NCI-H1694 (cell line): Measurements from ENCODE around the gene ARHGEF11.
"Not testable (repeated sequence)": the region's sequence is repeated elsewhere in the genome, so short reads cannot be mapped to it uniquely, and the experiment has no call there.

Source experiments
- DNase-seq: peaks from one replicate; lab custom pipeline; 2025; lab: John Stamatoyannopoulos, UW

Gene ARHGEF11

DNA sequence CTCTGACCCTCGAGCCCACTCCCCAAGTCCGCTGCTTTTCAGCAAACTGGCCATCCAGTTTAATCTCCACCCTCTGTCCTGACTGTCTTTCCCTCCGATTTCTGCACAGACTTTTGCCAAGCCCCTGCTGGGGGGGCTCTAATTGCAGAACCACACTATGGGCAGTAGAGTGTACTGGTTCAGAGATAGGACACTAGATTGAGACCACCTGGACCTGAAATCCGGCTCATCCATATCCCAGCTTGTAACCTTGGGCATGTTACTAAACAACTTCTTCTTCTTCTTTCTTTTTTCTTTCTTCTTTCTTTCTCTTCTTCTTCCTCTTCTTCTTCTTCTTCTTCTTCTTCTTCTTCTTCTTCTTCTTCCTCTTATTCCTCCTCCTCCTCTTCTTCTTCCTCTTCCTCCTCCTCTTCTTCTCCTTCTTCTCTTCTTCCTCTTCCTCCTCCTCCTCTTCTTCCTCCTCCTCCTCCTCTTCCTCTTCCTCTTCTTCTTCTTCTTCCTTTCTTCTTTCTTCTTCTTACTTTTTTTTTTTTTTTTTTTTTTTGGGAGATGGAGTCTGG, 117.4 kb downstream of the ARHGEF11 start:
- no peak for DNase-seq

DNA sequence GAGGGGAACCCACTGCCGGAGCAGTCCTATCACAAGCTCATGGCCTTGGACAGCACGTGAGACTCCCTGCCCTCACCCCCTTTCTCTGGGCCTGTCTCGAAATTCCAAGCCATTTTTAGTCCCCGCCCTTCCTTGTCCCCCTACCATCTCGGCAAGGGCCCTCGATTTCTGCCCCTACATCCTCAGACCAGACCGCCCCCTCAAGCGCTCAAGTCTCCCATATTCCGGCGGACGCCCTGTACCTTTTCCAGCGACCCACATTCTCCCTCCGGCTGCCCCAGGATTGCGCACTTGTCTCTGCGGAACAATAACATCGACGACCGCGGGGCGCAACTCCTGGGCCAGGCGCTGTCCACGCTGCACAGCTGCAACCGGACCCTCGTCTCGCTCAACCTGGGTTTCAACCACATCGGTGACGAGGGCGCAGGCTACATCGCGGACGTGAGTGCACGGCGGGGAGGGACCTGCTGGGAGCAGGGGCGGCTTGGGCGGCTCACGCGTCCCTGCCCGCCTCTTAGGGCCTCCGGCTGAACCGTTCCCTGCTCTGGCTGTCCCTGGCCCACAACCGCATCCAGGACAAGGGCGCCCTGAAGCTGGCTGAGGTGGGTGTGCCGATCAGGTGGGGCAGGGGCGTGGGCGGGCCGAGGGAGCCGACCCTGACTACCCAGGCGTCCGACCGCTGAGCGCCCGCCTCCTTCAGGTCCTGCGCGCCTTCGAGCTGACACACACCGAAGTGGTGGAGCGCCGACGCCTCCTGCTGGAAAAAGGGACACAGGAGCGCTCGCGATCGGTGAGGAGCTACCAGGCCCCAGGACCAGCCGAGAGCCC, 118.1 kb downstream of the ARHGEF11 start:
- peak; percentile 37 for DNase-seq

DNA sequence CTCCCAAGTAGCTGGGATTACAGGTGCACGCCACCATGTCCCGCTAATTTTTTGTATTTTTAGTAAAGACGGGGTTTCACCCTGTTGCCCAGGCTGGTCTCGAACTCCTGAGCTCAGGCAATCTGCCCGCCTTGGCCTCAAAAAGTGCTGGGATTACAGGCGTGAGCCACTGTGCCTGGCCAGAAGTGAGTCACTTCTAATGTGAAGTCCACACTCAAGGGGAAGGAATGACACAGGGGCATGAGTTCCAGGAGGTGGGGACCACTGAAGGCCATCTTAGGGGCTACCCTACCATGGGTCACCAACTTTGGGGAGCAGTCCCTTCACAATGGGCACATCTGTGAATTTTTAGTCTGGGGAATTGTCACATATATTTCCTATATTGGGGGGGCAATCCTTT, 118.8 kb downstream of the ARHGEF11 start:
- DNase-seq: not testable (repeated sequence)

DNA sequence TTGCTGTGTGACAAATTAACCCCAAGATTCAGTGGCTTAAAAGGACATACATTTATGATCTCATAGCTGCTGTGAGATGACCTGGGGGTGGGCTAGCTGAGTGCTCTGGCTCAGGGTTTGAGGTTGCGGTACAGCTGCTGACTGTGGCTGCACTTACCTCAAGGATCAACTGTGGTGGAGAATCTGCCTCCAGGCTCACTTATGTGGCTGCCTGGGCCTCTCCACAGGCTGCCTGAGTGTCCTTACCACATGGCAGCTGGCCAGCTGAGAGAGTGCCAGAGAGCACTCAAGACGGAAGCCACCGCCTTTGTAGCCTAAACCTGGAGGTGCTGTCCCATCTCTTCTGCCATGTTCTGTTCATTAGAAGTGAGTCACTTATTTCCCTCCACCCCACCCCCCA, 119.4 kb downstream of the ARHGEF11 start:
- DNase-seq: no peak

DNA sequence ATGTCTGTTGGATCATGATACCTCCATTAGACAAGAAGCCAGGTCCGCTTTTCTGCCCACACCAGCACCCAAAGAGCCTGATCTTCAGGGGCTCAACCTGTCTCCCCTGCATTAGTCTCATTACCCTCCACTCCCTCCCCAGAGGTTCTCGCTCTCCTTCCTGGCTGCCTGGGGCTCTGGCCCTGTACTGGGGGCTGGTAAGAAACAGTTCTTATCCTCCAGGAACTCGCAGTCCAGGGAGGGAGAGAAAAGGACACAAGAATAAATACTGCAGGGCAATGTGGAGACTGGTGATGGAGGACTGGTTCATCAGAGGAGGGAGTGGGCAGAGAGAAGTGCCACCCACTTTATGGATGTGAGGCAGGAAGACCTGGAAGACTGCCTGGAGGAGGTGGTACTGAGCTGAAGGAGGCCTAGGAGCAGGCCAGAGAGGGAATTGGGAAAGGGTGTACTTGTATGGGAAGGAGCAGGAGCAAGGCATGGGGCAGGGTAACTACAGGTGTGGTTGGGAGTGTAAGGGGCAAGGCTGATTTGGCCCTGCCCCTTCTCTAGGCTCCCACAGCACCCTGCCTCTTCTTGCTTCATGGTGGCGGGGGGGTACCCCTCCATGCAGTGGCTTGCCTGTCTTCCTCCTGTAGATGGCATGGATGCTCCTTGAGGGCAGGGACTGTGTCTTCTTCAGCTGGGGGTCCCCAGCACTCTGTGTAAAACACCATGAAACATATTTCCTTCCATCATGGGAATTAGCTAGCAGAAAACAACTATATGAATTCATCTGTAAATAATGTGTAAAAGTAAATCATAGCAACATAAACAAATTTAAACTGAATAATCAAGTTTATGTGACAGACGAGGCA, 120.2 kb downstream of the ARHGEF11 start:
- no peak for DNase-seq

DNA sequence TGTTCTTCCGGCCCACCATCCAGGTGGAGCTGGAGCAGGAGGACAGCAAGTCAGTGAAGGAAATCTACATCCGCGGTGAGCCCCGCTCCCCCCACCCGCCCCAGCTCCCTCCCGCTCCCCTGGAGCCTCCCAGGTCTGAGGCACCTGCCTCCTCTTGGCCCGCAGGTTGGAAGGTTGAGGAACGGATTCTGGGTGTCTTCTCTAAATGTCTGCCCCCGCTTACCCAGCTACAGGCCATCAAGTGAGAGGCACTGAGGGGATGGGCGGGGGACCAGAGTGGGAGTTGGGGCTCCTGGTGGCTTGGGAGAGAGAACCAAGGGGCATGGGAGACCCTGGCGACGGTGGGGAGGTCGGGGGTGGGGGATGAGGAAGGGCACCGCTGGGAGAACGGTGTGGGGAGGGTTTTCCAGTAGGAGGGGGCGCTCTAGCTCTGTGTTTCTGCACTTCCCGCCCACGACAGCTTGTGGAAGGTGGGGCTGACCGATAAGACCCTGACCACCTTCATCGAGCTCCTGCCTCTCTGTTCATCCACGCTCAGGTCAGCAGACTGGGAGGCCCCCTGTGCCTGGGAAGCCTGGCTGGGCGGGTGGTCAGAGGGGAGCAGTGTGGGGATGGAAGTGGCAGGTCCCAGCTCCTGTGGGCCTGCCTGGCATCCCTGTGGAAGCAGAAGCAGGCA, 120.9 kb downstream of the ARHGEF11 start:
- DNase-seq: no peak

DNA sequence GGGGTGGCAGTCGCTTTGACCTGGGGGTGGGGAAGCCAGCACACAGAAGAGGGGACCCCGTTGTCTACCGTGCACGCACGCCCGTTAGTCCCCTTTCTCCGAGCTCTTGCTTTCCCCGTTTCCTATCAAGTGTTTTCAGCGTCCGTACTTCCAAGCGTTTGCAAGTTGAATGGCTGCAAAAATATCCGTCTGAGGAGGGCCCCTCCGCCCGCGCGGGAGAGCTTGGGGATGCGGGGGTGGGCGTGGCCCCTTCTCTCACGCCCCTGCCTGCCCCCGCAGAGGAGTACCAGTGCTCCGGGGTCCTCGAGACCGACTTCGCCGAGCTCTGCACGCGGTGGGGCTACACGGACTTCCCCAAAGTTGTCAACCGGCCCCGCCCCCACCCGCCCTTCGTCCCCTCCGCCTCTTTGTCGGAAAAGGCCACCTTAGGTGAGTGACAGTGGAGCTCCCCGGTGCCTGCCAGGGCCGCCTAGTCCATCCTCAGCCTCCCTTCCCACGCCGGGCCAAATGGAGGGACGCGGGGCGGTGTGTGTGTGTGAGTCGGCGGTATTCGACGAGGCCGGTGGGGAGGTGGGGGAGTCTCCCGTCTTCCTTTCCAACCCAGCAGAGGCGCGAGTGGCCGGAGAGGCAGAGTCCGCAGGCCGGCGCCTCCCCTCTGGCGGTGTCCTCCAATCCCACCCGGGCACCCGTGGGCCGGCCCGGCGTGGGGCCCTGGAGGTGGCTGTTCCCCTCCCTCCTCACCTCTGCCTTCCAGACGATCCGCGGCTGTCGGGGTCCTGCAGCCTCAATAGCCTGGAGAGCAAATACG, 121.7 kb downstream of the ARHGEF11 start:
- DNase-seq: no peak

DNA sequence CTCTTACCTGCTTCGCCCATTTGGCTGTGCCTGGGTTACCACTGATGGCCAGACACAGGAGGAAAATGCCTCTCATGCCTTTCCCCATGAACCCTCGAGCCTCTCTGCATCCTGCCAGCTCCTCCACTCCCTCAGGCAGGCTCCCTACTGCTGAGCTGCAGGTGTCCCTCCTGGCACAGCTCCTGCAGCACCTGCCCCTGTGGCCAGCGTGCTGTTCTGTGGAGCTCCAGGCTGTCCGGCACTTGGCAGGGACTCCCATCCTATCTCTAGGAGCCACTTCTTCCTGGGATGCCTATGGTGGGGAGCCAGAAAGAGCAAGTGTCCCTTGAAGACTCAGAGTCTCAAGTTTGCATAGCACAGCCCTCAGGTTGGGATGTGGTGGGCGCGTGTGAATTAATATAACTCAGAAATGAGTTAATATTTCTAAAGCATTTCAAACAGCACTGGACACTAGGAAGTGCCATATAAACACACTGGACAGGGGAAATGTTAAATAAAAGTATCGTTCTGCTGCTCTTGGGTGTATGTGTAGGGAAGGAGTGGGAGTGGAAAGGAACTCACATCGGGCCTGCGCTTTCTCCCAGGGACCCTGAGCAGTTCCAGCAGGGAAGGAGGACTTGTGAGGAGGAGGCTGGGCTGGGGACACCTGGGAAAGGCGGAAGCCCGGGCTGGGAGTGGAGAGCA, 122.4 kb downstream of the ARHGEF11 start:
- DNase-seq: no peak

DNA sequence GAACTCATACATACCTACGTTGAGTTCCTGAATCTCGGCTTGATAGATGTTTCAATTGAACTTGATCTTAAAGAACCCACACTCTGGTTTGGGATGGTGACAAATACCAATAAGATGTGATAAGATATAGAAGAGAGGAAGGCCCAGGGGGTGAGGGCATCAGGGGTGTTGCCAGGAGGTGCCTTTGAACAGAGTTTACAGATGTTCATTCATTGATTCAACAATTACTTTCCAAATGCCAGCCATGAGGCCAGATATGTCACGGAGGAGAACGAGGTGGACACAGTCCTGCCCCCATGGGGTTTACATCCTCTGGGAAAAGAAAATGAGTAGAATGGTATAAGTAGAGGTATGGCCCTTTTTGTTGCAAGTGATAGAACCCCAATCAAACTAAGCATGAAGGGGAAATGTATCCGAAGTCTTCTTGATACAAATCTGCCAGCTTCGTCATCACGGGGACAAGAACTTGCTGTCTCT, 124.5 kb downstream of the ARHGEF11 start:
- DNase-seq: no peak

DNA sequence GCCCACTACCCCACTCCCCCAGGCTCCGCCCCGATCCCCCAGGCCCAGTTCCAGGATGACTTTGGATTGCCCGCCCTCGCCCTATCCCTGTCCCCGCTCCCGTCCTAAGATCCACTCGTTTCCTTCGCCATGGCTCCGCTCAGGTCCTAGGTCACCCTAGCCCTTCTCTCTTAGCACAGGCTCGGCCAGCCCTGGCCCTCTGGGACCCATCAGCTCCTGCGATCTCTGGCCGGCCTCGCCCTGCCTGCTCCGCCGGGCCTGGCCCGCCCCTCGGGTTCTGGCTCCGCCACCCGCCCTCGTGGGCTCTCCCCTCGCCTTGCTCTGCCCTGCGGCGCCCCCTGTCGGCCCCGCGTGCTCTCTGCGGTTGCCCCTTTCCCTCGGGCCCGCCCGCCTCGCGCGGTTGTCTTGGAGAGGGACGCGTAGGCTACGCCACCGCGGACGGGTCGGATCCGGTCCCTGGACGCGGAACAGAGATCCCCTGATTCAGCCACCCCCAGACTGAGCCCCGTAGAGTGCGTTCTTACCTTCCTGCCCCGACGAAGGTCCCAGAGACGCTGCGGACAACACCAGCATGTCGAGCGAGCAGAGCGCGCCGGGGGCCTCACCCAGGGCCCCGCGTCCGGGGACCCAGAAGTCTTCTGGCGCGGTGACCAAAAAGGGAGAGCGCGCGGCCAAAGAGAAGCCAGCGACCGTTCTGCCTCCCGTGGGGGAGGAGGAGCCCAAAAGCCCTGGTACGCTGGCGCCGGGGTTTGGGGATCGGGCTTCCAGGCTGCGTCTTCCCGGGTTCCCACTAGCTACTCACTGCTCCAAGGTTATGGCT, 125.1 kb downstream of the ARHGEF11 start, which contains the start of gene LRRC71:
Gene LRRC71 (plus strand): TSS at position 400 of the 820 bp plus-strand sequence. CDS start 172 bp downstream, at position 572.
- peak; percentile 76 for DNase-seq

DNA sequence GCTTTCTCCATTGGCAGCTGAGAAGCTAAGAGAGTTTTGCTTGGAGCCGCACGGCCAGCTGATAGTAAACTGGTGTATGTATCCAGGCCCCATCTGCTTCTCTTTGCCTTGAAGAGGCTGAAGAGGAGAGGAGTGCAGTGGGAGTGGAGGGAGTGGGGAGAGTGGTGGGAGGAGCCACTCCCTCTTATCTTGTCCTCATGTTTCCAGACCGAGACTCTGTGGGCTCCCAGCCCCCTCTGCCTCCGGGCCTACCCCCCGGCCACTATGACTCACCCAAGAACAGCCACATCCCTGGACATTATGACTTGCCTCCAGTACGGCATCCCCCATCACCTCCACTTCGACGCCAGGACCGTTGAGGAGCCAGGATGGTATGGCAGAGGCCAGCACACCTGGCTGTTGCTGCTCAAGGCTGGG, 131.1 kb downstream of the ARHGEF11 start:
- DNase-seq: no peak

DNA sequence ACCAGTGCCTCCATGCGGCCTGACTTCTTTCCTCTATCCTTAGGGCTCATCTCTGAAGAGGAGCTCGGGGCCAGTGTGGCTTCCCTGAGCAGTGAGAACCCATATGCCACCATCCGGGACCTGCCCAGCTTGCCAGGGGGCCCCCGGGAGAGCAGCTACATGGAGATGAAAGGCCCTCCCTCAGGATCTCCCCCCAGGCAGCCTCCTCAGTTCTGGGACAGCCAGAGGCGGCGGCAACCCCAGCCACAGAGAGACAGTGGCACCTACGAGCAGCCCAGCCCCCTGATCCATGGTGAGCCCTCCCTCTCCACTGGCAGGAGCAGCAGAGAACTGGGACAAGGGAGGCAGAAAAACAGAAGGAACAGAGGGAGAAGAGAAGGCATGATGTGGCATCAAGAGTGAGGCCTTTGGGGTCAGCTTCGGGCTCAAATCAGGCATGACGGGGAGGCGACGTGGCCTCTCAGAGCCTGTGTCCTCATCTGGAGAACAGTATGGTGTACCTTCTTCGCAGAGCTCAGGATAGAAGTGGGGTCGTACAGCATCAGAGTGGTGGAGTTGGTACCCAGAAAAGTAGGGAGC, 131.6 kb downstream of the ARHGEF11 start:
- no peak for DNase-seq

DNA sequence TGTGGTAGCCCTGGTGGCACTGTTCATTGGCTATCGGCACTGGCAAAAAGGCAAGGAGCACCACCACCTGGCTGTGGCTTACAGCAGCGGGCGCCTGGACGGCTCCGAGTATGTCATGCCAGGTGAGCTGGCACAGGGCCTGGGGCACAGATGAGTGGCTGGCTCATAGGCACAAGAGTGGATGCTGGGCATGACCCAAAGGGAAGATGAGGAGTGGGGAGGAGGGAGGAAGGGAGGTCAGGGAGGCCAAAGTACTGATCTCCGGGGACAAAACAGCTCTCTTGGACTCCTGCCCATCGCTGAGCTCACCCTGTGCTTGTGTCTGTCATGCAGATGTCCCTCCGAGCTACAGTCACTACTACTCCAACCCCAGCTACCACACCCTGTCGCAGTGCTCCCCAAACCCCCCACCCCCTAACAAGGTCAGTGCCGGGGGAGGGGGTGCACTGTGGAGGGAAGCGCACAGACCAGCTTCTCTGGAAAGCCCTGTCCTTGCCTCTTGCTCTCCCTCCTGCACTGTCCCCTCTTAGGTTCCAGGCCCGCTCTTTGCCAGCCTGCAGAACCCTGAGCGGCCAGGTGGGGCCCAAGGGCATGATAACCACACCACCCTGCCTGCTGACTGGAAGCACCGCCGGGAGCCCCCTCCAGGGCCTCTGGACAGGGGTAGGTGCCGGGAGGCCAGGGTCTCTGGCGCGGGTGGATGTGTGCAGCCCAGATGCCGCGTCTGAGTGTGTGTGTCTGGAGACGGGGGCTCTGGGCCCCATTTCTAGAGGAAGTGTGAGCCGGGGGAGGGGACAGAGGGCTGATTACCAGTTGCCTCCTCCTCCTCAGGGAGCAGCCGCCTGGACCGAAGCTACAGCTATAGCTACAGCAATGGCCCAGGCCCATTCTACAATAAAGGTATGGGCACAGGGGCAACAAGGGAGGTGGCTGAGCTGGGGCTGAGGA, 132.4 kb downstream of the ARHGEF11 start:
- no peak for DNase-seq

DNA sequence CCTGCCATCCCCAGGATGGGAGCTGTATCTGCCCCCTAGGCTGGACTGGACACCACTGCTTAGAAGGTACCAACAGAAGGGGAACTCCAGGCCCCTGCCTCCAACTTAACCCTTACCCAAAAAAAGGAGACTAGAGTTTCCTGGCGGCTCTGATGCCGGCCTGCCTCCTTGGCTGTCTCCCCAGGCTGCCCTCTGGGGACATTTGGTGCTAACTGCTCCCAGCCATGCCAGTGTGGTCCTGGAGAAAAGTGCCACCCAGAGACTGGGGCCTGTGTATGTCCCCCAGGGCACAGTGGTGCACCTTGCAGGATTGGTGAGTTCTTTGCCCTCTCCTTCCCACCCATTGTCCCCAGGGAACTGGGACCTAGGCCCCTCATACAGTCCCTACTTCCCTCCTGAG, 133.2 kb downstream of the ARHGEF11 start:
- DNase-seq: no peak

DNA sequence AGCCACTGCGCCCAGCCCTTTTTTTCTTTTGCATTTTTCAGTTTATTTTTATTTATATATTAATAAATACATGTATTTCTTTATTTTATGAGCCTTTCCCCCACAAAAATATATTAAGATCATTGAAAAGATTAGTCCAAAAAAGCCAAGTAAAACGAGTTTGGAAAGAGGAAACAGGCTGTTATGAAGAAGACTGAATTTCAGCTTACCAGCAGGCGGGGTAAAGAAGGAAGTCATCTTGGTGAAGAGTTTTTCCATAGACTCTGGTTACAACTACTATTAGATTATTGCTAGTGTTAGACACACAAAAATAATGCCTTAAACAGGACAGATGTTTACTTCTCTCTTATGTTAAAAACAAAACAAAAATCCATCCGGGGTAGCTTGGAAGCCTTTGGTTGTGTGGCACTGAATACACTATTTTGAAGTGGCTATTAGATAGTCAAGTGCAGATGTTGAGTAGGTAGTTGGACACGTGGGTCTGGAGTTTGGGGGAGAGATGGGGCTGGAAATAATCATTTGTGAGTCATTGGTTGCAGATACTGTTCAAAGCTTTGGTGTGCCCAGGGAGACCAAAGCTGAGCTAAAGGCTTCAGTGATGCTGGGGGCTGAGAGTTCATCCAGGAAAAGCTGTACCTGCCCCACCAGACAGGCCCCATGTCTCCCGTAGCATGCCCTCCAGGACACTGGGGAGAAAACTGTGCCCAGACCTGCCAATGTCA, 133.8 kb downstream of the ARHGEF11 start:
- DNase-seq: no peak

DNA sequence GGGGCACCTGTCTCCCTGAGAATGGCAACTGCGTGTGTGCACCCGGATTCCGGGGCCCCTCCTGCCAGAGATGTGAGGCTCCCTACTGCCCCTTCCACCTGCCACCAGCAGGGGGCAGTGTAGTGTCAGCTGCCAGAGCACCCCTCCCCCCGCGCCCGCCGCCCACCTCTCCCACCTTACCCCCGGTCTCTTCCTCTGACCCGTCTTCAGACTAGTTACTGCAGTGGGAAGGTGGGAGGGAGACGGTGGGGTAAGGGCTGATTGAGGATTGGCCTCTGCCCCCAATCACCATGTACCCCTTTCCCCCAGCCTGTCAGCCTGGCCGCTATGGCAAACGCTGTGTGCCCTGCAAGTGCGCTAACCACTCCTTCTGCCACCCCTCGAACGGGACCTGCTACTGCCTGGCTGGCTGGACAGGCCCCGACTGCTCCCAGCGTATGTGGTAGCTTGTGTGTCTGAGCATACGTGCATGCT, 135.2 kb downstream of the ARHGEF11 start:
- DNase-seq: peak; percentile 68

DNA sequence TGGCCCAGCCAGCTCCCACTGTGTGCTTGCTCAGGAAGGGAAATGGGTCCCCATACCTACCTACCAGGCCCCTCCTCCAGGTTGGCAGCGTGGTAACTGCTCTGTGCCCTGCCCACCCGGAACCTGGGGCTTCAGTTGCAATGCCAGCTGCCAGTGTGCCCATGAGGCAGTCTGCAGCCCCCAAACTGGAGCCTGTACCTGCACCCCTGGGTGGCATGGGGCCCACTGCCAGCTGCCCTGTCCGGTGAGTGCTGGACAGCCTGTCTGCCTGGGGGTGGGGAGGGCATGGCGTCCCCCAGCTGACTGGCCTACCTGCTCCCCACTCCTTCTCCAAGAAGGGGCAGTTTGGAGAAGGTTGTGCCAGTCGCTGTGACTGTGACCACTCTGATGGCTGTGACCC, 135.9 kb downstream of the ARHGEF11 start:
- no peak for DNase-seq
